HG03175 (cell line): ENCODE results near the gene FAM89B.

ENCODE experiments used
- ATAC-seq: cut with Tn5 transposase; IDR thresholded peaks from one replicate; pipeline ENCODE4 v1.9.1; 2021; ENCODE audit warnings: mild to moderate bottlenecking, moderate library complexity; ENCODE audit not compliant: unreplicated experiment

The FAM89B gene

GRCh38 chr11:65586676-65587075 lies 14.3 kb downstream of the FAM89B start:
- ATAC-seq: no peak

- ATAC-seq: peak; percentile 81
These were observed 16.1 kb downstream of the FAM89B start for GRCh38 chr11:65588199-65589054.

GRCh38 chr11:65589444-65590239 lies 17.3 kb downstream of the FAM89B start:
- ATAC-seq: no peak

- ATAC-seq: no peak
These were observed 18.0 kb downstream of the FAM89B start for GRCh38 chr11:65590240-65590738.

GRCh38 chr11:65591939-65592857 lies 19.9 kb downstream of the FAM89B start:
- no peak for ATAC-seq

- no peak for ATAC-seq
These were observed 20.6 kb downstream of the FAM89B start for GRCh38 chr11:65592858-65593517.

GRCh38 chr11:65593518-65594414 lies 21.4 kb downstream of the FAM89B start:
- no peak for ATAC-seq

GRCh38 chr11:65595131-65595530 lies 22.8 kb downstream of the FAM89B start:
- ATAC-seq: no peak

- ATAC-seq: no peak
These were observed 23.4 kb downstream of the FAM89B start, which contains the start of gene KCNK7 for GRCh38 chr11:65595543-65596281. Gene KCNK7 (minus strand): TSS chr11:65595800. CDS start chr11:65595772, 28 bp downstream.

- no peak for ATAC-seq
These were observed 24.2 kb downstream of the FAM89B start for GRCh38 chr11:65596520-65596919.

- no peak for ATAC-seq
These were observed 25.9 kb downstream of the FAM89B start for GRCh38 chr11:65598258-65598699.

- no peak for ATAC-seq
These were observed 27.0 kb downstream of the FAM89B start for GRCh38 chr11:65599216-65599954.

GRCh38 chr11:65599955-65600246 lies 27.6 kb downstream of the FAM89B start:
- ATAC-seq: no peak

GRCh38 chr11:65604258-65604657 lies 31.9 kb downstream of the FAM89B start:
- no peak for ATAC-seq

- no peak for ATAC-seq
These were observed 34.7 kb downstream of the FAM89B start for GRCh38 chr11:65606876-65607613.

GRCh38 chr11:65607614-65608426 lies 35.5 kb downstream of the FAM89B start:
- ATAC-seq: no peak
